K562 (cell line): Measurements from ENCODE around the gene ALS2CL. TPM values are rescaled to one million over a fixed set of nuclear protein-coding genes. Genes with fewer than 3 reads are reported as not detected.

Experiments
- ATAC-seq: fragments of 200-7000 bp; cut with Tn5 transposase; 3 replicates; pipeline ENCODE4 v1.9.1; 2020; ENCODE audit warnings: moderate library complexity
- BruUV-seq: library from RNA; stranded (reverse); fragments of 400-500 nt; replicated peaks from 2 replicates; lab custom pipeline; 2021; lab: Mats Ljungman, UMichigan
- CTCF ChIA-PET: fragments of 300-600 bp; formaldehyde crosslinking; extraction: SDS; loops from one replicate; lab custom pipeline; 2021; ENCODE audit warnings: low intra/inter-chr PET ratio; lab: Yijun Ruan, JAX
- POLR2A ChIA-PET: fragments of 300-600, 350-650 bp; sonication (Branson Sonifier 250); formaldehyde crosslinking; extraction: SDS; loops from one replicate; lab custom pipeline; 2021; ENCODE audit warnings: antibody characterized with exemption, inconsistent platforms; lab: Yijun Ruan, JAX
- DNase-seq, 4 experiments: peaks; one replicate each; pipeline versions ENCODE4 v3.0.0 to v3.0.0-alpha.2; 2011 to 2018; ENCODE audit warnings: low spot score in 3 of 4, mixed read lengths in 3 of 4; ENCODE audit errors: extremely low read depth in 1 of 4
- FAIRE-seq: peaks from 2 replicates; lab custom pipeline; 2011; peaks lifted over from hg19 to GRCh38; lab: Jason Lieb, UNC
- H2AFZ ChIP-seq: 2 replicates; pipeline ENCODE4 v1.6.0; 2011; ENCODE audit warnings: low read depth, low read length, control low read depth, inconsistent platforms
- H3K27ac ChIP-seq: fragments of 200-600 bp; 3 replicates; pipeline ENCODE4 v1.8.0; 2011; ENCODE audit warnings: low read depth, mild to moderate bottlenecking, control low read depth, inconsistent platforms, low read length, moderate library complexity, mixed read lengths; ENCODE audit errors: extremely low read depth
- H3K27me3 ChIP-seq, 2 experiments: fragments of 300-600 bp in 1 of 2; 2 replicates in 1 of 2; 3 replicates in 1 of 2; pipeline versions ENCODE4 v1.6.0 to v1.8.0; 2011; ENCODE audit warnings: inconsistent platforms in 2 of 2, low read length in 2 of 2, mild to moderate bottlenecking in 1 of 2, mixed read lengths in 1 of 2, moderate library complexity in 1 of 2; ENCODE audit not compliant: control insufficient read depth in 2 of 2, insufficient read depth in 2 of 2
- H3K36me3 ChIP-seq: fragments of 300-600 bp; 3 replicates; pipeline ENCODE4 v1.8.0; 2011; ENCODE audit warnings: mild to moderate bottlenecking, low read length, inconsistent platforms; ENCODE audit not compliant: control insufficient read depth, insufficient read depth
- H3K4me1 ChIP-seq, 2 experiments: fragments of 200-600 bp in 1 of 2; replicated peaks in 1 of 2; 2 replicates in 1 of 2; 3 replicates in 1 of 2; pipeline versions ENCODE4 v1.5.1 to v1.8.0; 2011; ENCODE audit warnings: inconsistent platforms in 2 of 2, low read length in 2 of 2, mild to moderate bottlenecking in 1 of 2, mixed read lengths in 1 of 2, moderate library complexity in 1 of 2; ENCODE audit not compliant: control insufficient read depth in 2 of 2, insufficient read depth in 2 of 2
- H3K4me2 ChIP-seq: 2 replicates; pipeline ENCODE4 v1.6.1; 2011; ENCODE audit warnings: low read length, control low read depth, inconsistent platforms, mixed read lengths; ENCODE audit not compliant: insufficient read depth
- H3K4me3 ChIP-seq: fragments of 200-600 bp; sonication (generic), shearing (Covaris generic); 2 replicates; pipeline ENCODE4 v1.5.1; 2016; ENCODE audit warnings: control low read depth, inconsistent platforms
- H3K79me2 ChIP-seq: fragments of 200-600 bp; 3 replicates; pipeline ENCODE4 v1.8.0; 2011; ENCODE audit warnings: low read length, inconsistent platforms; ENCODE audit not compliant: control insufficient read depth, insufficient read depth
- H3K9ac ChIP-seq, 2 experiments: 2 replicates each; pipeline versions ENCODE4 v1.6.0 to v1.6.1; 2011; ENCODE audit warnings: low read depth in 2 of 2, low read length in 2 of 2, control low read depth in 1 of 2, inconsistent platforms in 1 of 2, mild to moderate bottlenecking in 1 of 2, mixed read lengths in 1 of 2; ENCODE audit not compliant: insufficient read depth in 1 of 2
- H3K9me1 ChIP-seq: one replicate; pipeline ENCODE4 v1.6.0; 2011; ENCODE audit warnings: inconsistent platforms, mild to moderate bottlenecking, low read length, moderate library complexity; ENCODE audit not compliant: control insufficient read depth, insufficient read depth
- H3K9me3 ChIP-seq: replicated peaks from 2 replicates; pipeline ENCODE4 v1.5.1; 2011; ENCODE audit warnings: low read depth, low read length, inconsistent platforms; ENCODE audit not compliant: control insufficient read depth, insufficient read depth
- H4K20me1 ChIP-seq: replicated peaks from 2 replicates; pipeline ENCODE4 v1.6.1; 2011; ENCODE audit warnings: low read length, inconsistent platforms, mixed read lengths; ENCODE audit not compliant: control insufficient read depth, insufficient read depth
- NFE2 ChIP-seq: IDR thresholded peaks from 2 replicates; pipeline ENCODE4 v1.6.1; 2014; ENCODE audit warnings: antibody characterized with exemption, low read depth
- POLR3G ChIP-seq: IDR thresholded peaks from 2 replicates; pipeline ENCODE4 v1.6.1; 2011; ENCODE audit not compliant: insufficient read length, insufficient replicate concordance; ENCODE audit errors: extremely low read depth
- WGBS: fragments of 100-300 bp; shearing (Covaris generic); methylation state at CpG from one replicate; pipeline ENCODE4 v1.1.6; 2016; ENCODE audit warnings: low coverage, mixed read lengths; ENCODE audit not compliant: insufficient coverage; ENCODE audit errors: missing lambda C conversion rate; 5-methylcytosine and 5-hydroxymethylcytosine counted together
- in situ Hi-C: fragments of 300-500 bp; cut with MboI; formaldehyde crosslinking; loops from 4 replicates; pipeline ENCODE4 v1.15.0; 2018; ENCODE audit warnings: inconsistent platforms, mixed read lengths
- intact Hi-C: fragments of 100-400 bp; cut with micrococcal nuclease; formaldehyde crosslinking; loops from 2 replicates; pipeline ENCODE4 v1.14.2; 2022
- polyA plus RNA-seq, 8 experiments: library from polyadenylated mRNA; depleted of rRNA in 4 of 8; stranded (reverse) in 5 of 8; unstranded in 3 of 8; fragments of >200 nt; fragmentation: Nextera tagmentation in 2 of 8; fragmentation: Illumina TruSeq in 1 of 8; extraction: Ambion mirVana in 2 of 8; extraction: Trizol in 1 of 8; gene quantifications; 2 replicates each; pipeline versions ENCODE4 v1.2.1 to v1.2.3, GENCODE V29; 2011 to 2014; ENCODE audit warnings: inconsistent platforms in 1 of 8, missing spikeins in 1 of 8
- total RNA-seq, 7 experiments: library from RNA; depleted of rRNA in 6 of 7; stranded (reverse); fragments of >200 nt in 6 of 7; fragmentation: Illumina TruSeq in 2 of 7; extraction: Trizol in 2 of 7; gene quantifications; 2 replicates each; pipeline versions ENCODE4 v1.2.1 to v1.2.3, GENCODE V29; 2011 to 2021; ENCODE audit warnings: low replicate concordance in 1 of 7

The ALS2CL gene
- total and polyA plus RNA-seq, 9 of the 15 experiments (the other 6 are each of a cell fraction or from before 2014, with no cell fraction given) = 0.03 to 0.13 (median 0.05) TPM; not detected in 3

- no peak for TF ChIP-seq POLR3G
- TF ChIP-seq NFE2 = 0 out of 2 replicates have a peak, but pooled peaks have one; percentile 41
- TF ChIP-seq, all 486 proteins: peak for 1
Measured at GRCh38 chr3:46664971-46665762, 28.3 kb downstream of the ALS2CL start.

More at GRCh38 chr3:46664971-46665762, 28.3 kb downstream of the ALS2CL start:
- no peak overlapping the region for H3K9ac ChIP-seq
- no peaks in the 10 kb centered on the region for H3K79me2 ChIP-seq
- DNase-seq (no peak), FAIRE-seq (no peak), ATAC-seq (no peak)
- H3K4me2 ChIP-seq = no peak overlapping the region
- peaks cover 21% of the 10 kb centered on the region for H4K20me1 ChIP-seq
- no peaks in the 10 kb centered on the region for H3K9me1 ChIP-seq
- no peak overlapping the region for H3K4me3 ChIP-seq
- BruUV-seq = no TSS peak
- WGBS = 3% methylated on average over 23 of the region's 23 CpGs
- ChIA-PET CTCF (no interaction called here), POLR2A (interaction anchor here (0.6 to 1.7 kb wide), 3 partner anchors 8 to 22 kb away, joined by 3 to 4 read pairs (median 3); no protein-coding TSS in a partner anchor)
- intact Hi-C loops = no loop called here
- H3K9me3 ChIP-seq = no peaks in the 10 kb centered on the region
- peaks cover 15 to 94% of the 10 kb centered on the region in 2 experiments for H3K27me3 ChIP-seq
- no peak overlapping the region for H2AFZ ChIP-seq
- in situ Hi-C loops = no loop called here
- H3K4me1 ChIP-seq = no peaks in the 10 kb centered on the region
- no peaks in the 10 kb centered on the region for H3K36me3 ChIP-seq
- no peak overlapping the region for H3K27ac ChIP-seq
